GM23248 (cell line): ENCODE results near the gene SFRP2. TPM values are rescaled to one million over a fixed set of nuclear protein-coding genes. Genes with fewer than 3 reads are reported as not detected.
A peak's percentile ranks its signal among the peaks of the same experiment; 100 is the strongest.

ENCODE experiments used
- DNase-seq: peaks from one replicate; pipeline ENCODE4 v3.0.0-alpha.2; 2015
- H2AFZ ChIP-seq: fragments of 200-600 bp; sonication (generic); 2 replicates; pipeline ENCODE4 v1.6.1; 2016; ENCODE audit warnings: antibody characterized with exemption
- H3F3A ChIP-seq: fragments of 200-600 bp; sonication (generic); 2 replicates; pipeline ENCODE4 v1.6.1; 2016; ENCODE audit warnings: mild to moderate bottlenecking, antibody characterized with exemption, mixed run types; ENCODE audit not compliant: insufficient read depth
- H3K27ac ChIP-seq: fragments of 200-600 bp; sonication (generic); 2 replicates; pipeline ENCODE4 v1.5.1; 2016; ENCODE audit warnings: mild to moderate bottlenecking
- H3K27me3 ChIP-seq: fragments of 200-600 bp; sonication (generic); replicated peaks from 2 replicates; pipeline ENCODE4 v1.6.1; 2016; ENCODE audit warnings: mild to moderate bottlenecking; ENCODE audit not compliant: insufficient read depth
- H3K36me3 ChIP-seq: fragments of 200-600 bp; sonication (generic); 2 replicates; pipeline ENCODE4 v1.6.1; 2016; ENCODE audit warnings: low read depth, mild to moderate bottlenecking
- H3K4me1 ChIP-seq: fragments of 200-600 bp; sonication (generic); 2 replicates; pipeline ENCODE4 v1.6.1; 2016; ENCODE audit warnings: mild to moderate bottlenecking; ENCODE audit not compliant: insufficient read depth
- H3K4me2 ChIP-seq: fragments of 200-600 bp; sonication (generic); one replicate; pipeline ENCODE4 v1.6.1; 2016; ENCODE audit warnings: mild to moderate bottlenecking; ENCODE audit not compliant: unreplicated experiment
- H3K4me3 ChIP-seq: fragments of 200-600 bp; sonication (generic); 2 replicates; pipeline ENCODE4 v1.5.1; 2016; ENCODE audit warnings: mild to moderate bottlenecking
- H3K79me2 ChIP-seq: fragments of 200-600 bp; sonication (generic); 2 replicates; pipeline ENCODE4 v1.6.1; 2016; ENCODE audit warnings: mild to moderate bottlenecking; ENCODE audit not compliant: insufficient read depth
- H3K9ac ChIP-seq: fragments of 200-600 bp; sonication (generic); 2 replicates; pipeline ENCODE4 v1.6.1; 2016; ENCODE audit warnings: mild to moderate bottlenecking
- H3K9me2 ChIP-seq: fragments of 200-600 bp; sonication (generic); 2 replicates; pipeline ENCODE4 v1.6.1; 2016; ENCODE audit warnings: mixed run types, mild to moderate bottlenecking, moderate library complexity; ENCODE audit not compliant: insufficient read depth
- H3K9me3 ChIP-seq: fragments of 200-600 bp; sonication (generic); one replicate; pipeline ENCODE4 v1.6.1; 2017; ENCODE audit warnings: low read depth
- H4K20me1 ChIP-seq: fragments of 200-600 bp; sonication (generic); 2 replicates; pipeline ENCODE4 v1.6.0; 2016; ENCODE audit not compliant: insufficient read depth
- EZH2 ChIP-seq: fragments of 200-600 bp; sonication (generic); IDR thresholded peaks from 2 replicates; pipeline ENCODE4 v1.6.1; 2018; ENCODE audit warnings: antibody characterized with exemption, mild to moderate bottlenecking; ENCODE audit not compliant: insufficient read depth, poor library complexity, severe bottlenecking
- EZH2phosphoT487 ChIP-seq: fragments of 200-600 bp; sonication (generic); IDR thresholded peaks from 2 replicates; pipeline ENCODE4 v1.6.1; 2018; ENCODE audit warnings: antibody characterized with exemption, moderate library complexity, mild to moderate bottlenecking, low read depth; ENCODE audit not compliant: insufficient read depth
- WGBS, 2 experiments: methylation state at CpG; one replicate each; pipeline ENCODE4 v1.1.6; 2015 to 2017; ENCODE audit warnings: low lambda C conversion rate in 2 of 2, low coverage in 1 of 2; ENCODE audit errors: missing lambda C conversion rate in 2 of 2; 5-methylcytosine and 5-hydroxymethylcytosine counted together
- in situ Hi-C: fragments of 300-500 bp; cut with MboI; formaldehyde crosslinking; loops from 2 replicates; pipeline ENCODE4 v1.15.0; 2020
- polyA plus RNA-seq: library from polyadenylated mRNA; unstranded; fragments of >200 nt; fragmentation: Nextera tagmentation; extraction: Ambion mirVana; gene quantifications from 2 replicates; pipeline ENCODE4 v1.2.1, GENCODE V29; 2016
- total RNA-seq: library from RNA; depleted of rRNA; stranded (reverse); fragments of >200 nt; shearing (Covaris generic); gene quantifications from 2 replicates; pipeline ENCODE4 v1.2.3, GENCODE V29; 2014; rRNA removed

Gene SFRP2, protein sequence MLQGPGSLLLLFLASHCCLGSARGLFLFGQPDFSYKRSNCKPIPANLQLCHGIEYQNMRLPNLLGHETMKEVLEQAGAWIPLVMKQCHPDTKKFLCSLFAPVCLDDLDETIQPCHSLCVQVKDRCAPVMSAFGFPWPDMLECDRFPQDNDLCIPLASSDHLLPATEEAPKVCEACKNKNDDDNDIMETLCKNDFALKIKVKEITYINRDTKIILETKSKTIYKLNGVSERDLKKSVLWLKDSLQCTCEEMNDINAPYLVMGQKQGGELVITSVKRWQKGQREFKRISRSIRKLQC
- 0.63 and 0.65 TPM in 2 replicates for total RNA-seq
- 1.6 and 2.4 TPM in 2 replicates for polyA plus RNA-seq

DNA sequence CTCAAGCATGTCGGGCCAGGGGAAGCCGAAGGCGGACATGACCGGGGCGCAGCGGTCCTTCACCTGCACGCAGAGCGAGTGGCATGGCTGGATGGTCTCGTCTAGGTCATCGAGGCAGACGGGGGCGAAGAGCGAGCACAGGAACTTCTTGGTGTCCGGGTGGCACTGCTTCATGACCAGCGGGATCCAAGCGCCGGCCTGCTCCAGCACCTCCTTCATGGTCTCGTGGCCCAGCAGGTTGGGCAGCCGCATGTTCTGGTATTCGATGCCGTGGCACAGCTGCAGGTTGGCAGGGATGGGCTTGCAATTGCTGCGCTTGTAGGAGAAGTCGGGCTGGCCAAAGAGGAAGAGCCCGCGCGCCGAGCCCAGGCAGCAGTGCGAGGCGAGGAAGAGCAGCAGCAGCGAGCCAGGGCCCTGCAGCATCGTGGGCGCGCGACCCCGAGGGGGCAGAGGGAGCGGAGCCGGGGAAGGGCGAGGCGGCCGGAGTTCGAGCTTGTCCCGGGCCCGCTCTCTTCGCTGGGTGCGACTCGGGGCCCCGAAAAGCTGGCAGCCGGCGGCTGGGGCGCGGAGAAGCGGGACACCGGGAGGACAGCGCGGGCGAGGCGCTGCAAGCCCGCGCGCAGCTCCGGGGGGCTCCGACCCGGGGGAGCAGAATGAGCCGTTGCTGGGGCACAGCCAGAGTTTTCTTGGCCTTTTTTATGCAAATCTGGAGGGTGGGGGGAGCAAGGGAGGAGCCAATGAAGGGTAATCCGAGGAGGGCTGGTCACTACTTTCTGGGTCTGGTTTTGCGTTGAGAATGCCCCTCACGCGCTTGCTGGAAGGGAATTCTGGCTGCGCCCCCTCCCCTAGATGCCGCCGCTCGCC, at the start of gene SFRP2:
TSS of gene SFRP2 (minus strand) at position 671 of the 864 bp plus-strand sequence. CDS start at position 423, 248 bp downstream.
- Histone ChIP-seq H3K4me1 (0 out of 2 replicates have a peak, but pooled peaks cover 4% of the 10 kb centered on the region), H3K79me2 (no peaks in the 10 kb centered on the region), H3F3A (no peaks in the 10 kb centered on the region), H2AFZ (peak within 1 kb of the TSS; percentile 39; the same call in 1 of the 2 replicates), H3K9me3 (no peaks in the 10 kb centered on the region), H3K27me3 (peaks cover 63% of the 10 kb centered on the region), H3K36me3 (no peaks in the 10 kb centered on the region), H3K4me3 (peak within 1 kb of the TSS; percentile 35), H3K9me2 (no peaks in the 10 kb centered on the region), H3K9ac (no peak within 1 kb of the TSS), H4K20me1 (no peaks in the 10 kb centered on the region), H3K27ac (no peak within 1 kb of the TSS), H3K4me2 (peak within 1 kb of the TSS; percentile 62)
- DNase-seq: peak; percentile 52
- in situ Hi-C loops: no loop called here
- TF ChIP-seq EZH2phosphoT487: no peak; the same call in 1 of the 2 replicates
- TF ChIP-seq EZH2: peak; percentile 94
- 2% methylated on average over 53 to 66 of the region's 72 CpGs for WGBS, 2 experiments

DNA sequence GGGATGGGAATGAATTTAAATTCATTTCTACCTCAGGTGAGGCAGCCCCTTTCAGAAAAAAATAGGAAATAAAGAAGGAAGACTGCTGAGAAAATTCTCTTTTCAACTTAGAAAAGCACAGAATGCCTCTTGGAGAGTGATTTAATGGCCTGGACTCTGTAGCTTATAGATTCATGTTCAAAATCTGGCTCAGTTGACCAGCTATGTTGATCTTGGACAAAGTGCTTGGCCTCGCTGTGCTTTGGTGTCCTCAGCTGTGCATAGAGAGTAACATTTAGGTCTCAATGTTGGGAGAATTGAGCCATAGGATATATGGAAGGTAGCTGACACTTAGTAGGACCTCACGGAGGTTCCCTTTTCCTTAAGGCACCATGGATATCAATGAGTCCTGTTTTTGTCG, 49.7 kb upstream of the SFRP2 start:
- Histone ChIP-seq H3K9me3 (no peaks in the 10 kb centered on the region), H3K27me3 (no peaks in the 10 kb centered on the region), H3K27ac (no peak overlapping the region), H3K9ac (no peak overlapping the region), H3K36me3 (no peaks in the 10 kb centered on the region), H3K9me2 (no peaks in the 10 kb centered on the region), H3K4me1 (no peaks in the 10 kb centered on the region), H3K79me2 (no peaks in the 10 kb centered on the region), H2AFZ (no peak overlapping the region), H3F3A (no peaks in the 10 kb centered on the region), H3K4me3 (no peak overlapping the region), H4K20me1 (no peaks in the 10 kb centered on the region), H3K4me2 (no peak overlapping the region)
- TF ChIP-seq EZH2 (no peak), EZH2phosphoT487 (no peak)
- in situ Hi-C loops: no loop called here
- DNase-seq: no peak
- WGBS, 2 experiments: 48 to 54% methylated on average over 3 of the region's 3 CpGs

DNA sequence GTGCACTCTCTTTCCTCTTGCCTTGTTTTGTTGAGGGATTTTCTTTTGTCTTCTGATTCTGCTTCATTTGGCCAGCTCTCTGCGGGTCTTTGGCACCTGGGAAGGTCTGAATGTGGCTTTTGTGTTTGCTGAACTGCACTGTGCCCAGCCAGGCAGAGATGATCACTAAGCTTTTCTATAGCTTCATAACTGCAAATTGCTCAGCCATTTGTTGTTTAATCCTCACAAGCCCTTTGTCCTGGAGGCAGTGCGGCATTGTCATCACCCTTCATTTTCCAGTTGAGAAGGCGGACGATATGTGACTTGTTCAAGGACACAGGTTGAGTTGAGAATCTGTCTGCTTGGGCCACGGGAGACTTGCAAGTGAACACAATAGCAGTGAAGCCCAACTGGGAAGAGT, 46.0 kb upstream of the SFRP2 start:
- Histone ChIP-seq H3K4me3 (no peak overlapping the region), H3F3A (no peaks in the 10 kb centered on the region), H3K9me2 (no peaks in the 10 kb centered on the region), H2AFZ (no peak overlapping the region), H3K4me2 (no peak overlapping the region), H3K9me3 (no peaks in the 10 kb centered on the region), H4K20me1 (no peaks in the 10 kb centered on the region), H3K27ac (no peak overlapping the region), H3K9ac (no peak overlapping the region), H3K4me1 (no peaks in the 10 kb centered on the region), H3K36me3 (no peaks in the 10 kb centered on the region), H3K79me2 (no peaks in the 10 kb centered on the region), H3K27me3 (no peaks in the 10 kb centered on the region)
- no peak for DNase-seq
- 68 to 73% methylated on average over 5 of the region's 5 CpGs for WGBS, 2 experiments
- in situ Hi-C loops: no loop called here
- TF ChIP-seq EZH2 (no peak), EZH2phosphoT487 (no peak)

DNA sequence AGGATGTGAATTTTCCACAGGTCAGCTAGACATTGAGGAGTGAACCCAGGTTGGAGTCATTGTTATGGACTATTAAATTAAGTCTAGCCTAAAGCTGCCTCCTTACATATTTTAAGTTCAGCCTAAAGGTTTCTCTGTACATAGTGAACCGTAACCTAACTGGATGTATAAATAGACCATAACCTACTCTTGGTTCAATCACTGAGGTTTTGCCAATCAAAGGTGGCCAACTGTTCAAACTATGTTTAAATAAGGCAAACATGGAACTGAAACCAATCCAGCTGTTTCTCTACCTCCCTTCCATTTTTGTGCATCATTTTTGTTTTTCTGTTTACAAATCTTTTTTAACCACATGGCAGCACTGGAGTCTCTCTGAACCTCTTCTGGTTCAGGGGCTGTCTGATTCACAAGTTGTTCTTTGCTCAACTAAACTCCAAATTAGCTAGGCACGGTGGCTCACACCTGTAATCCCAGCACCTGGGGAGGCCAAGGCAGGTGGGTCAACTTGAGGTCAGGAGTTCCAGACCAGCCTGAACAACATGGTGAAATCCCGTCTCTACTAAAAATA, 43.9 kb upstream of the SFRP2 start:
- no peaks in the 10 kb centered on the region for H3K79me2 ChIP-seq
- no peaks in the 10 kb centered on the region for H3K4me1 ChIP-seq
- TF ChIP-seq EZH2phosphoT487: no peak
- no peak for DNase-seq
- H3K27ac ChIP-seq: no peak overlapping the region
- H4K20me1 ChIP-seq: no peaks in the 10 kb centered on the region
- 58% methylated on average over 3 of the region's 3 CpGs for WGBS, 2 experiments
- no peaks in the 10 kb centered on the region for H3F3A ChIP-seq
- H3K4me3 ChIP-seq: no peak overlapping the region
- H3K36me3 ChIP-seq: no peaks in the 10 kb centered on the region
- no peaks in the 10 kb centered on the region for H3K9me3 ChIP-seq
- H3K9ac ChIP-seq: no peak overlapping the region
- in situ Hi-C loops: no loop called here
- H3K4me2 ChIP-seq: no peak overlapping the region
- no peaks in the 10 kb centered on the region for H3K27me3 ChIP-seq
- H3K9me2 ChIP-seq: no peaks in the 10 kb centered on the region
- H2AFZ ChIP-seq: no peak overlapping the region
